ENCODE measurements around the gene POLD1. TPM values are rescaled to one million over a fixed set of nuclear protein-coding genes. Genes with fewer than 3 reads are reported as not detected.

Gene POLD1
- total and polyA plus RNA-seq, 3 donors from 2014 or later: 30.7 to 51.7 (median 42.2) TPM

- intact Hi-C loops (cut with DNase I; ENCODE audit: low total_unique reads): no loop called here
- DNase-seq: no peak
- no peak overlapping the region for H3K27ac ChIP-seq
- H3K9me3 ChIP-seq: no peaks in the 10 kb centered on the region
- no peaks in the 10 kb centered on the region for H3K4me1 ChIP-seq
- no peaks in the 10 kb centered on the region for H3K36me3 ChIP-seq (ENCODE audit: low read depth, missing control alignments)
- TF ChIP-seq POLR2A (IDR thresholded peaks at IDR 0.05) (no peak), CTCF (IDR thresholded peaks at IDR 0.05) (no peak)
- no peaks in the 10 kb centered on the region for H3K27me3 ChIP-seq
- WGBS, 2 donors: 92 to 95% methylated on average over 10 of the region's 10 CpGs
- H3K4me3 ChIP-seq: no peak overlapping the region
These were observed 63.6 kb downstream of the POLD1 start for GRCh38 chr19:50447750-50448149.

- Histone ChIP-seq H3K4me3 (no peak overlapping the region), H3K27me3 (no peaks in the 10 kb centered on the region), H3K9me3 (no peaks in the 10 kb centered on the region), H3K27ac (no peak overlapping the region), H3K36me3 (ENCODE audit: low read depth, missing control alignments) (no peaks in the 10 kb centered on the region), H3K4me1 (no peaks in the 10 kb centered on the region)
- WGBS, 2 donors: 84 to 88% methylated on average over 13 to 14 of the region's 14 CpGs
- intact Hi-C loops (cut with DNase I; ENCODE audit: low total_unique reads): no loop called here
- DNase-seq: no peak
- TF ChIP-seq CTCF (IDR thresholded peaks at IDR 0.05) (no peak), POLR2A (IDR thresholded peaks at IDR 0.05) (no peak)
These were observed 65.2 kb downstream of the POLD1 start for GRCh38 chr19:50449236-50449899.

- TF ChIP-seq CTCF (IDR thresholded peaks at IDR 0.05) (no peak), POLR2A (IDR thresholded peaks at IDR 0.05) (no peak)
- no peak for DNase-seq
- no peaks in the 10 kb centered on the region for H3K4me1 ChIP-seq
- 65 to 70% methylated on average over 27 to 30 of the region's 30 CpGs for WGBS, 2 donors
- H3K27ac ChIP-seq: no peak overlapping the region
- no peaks in the 10 kb centered on the region for H3K36me3 ChIP-seq (ENCODE audit: low read depth, missing control alignments)
- H3K9me3 ChIP-seq: no peaks in the 10 kb centered on the region
- no peak overlapping the region for H3K4me3 ChIP-seq
- intact Hi-C loops (cut with DNase I; ENCODE audit: low total_unique reads): no loop called here
- H3K27me3 ChIP-seq: no peaks in the 10 kb centered on the region
These were observed 66.4 kb downstream of the POLD1 start for GRCh38 chr19:50450369-50451222.

- Histone ChIP-seq H3K27me3 (no peaks in the 10 kb centered on the region), H3K4me1 (no peaks in the 10 kb centered on the region), H3K27ac (no peak overlapping the region), H3K4me3 (no peak overlapping the region), H3K36me3 (ENCODE audit: low read depth, missing control alignments) (no peaks in the 10 kb centered on the region), H3K9me3 (no peaks in the 10 kb centered on the region)
- TF ChIP-seq POLR2A (IDR thresholded peaks at IDR 0.05) (no peak), CTCF (IDR thresholded peaks at IDR 0.05) (no peak)
- intact Hi-C loops (cut with DNase I; ENCODE audit: low total_unique reads): no loop called here
- WGBS, 2 donors: 52 to 64% methylated on average over 5 to 13 of the region's 13 CpGs
- DNase-seq: no peak
These were observed 67.0 kb downstream of the POLD1 start for GRCh38 chr19:50451223-50451534.
